ENCODE data around the gene IL3. TPM values are rescaled to one million over a fixed set of nuclear protein-coding genes. Genes with fewer than 3 reads are reported as not detected.

Gene IL3
- total RNA-seq, 1 experiment from 2014 or later = not detected

DNA sequence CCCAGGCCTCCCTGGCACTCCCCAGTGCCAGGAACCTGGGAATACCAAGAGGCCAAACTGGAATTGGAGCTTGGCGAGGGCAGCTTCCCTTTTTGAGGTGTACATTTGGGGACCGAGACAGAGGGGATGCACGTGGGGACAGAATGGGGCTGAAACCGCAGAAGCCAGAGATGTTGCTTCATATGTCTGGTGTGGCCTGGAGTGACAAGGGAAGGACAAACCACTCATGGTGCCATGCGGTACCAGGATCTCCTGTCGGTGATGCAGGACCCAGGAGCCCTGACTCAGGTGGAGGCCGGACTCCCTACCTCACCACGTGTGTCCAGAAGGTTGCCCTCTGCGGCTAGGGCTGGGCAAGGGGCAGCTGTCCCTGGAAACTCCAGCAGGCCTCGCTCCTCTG, 9.1 kb downstream of the IL3 start:
- intact Hi-C loops (cut with micrococcal nuclease; ENCODE audit: unreplicated experiment) (loop anchor here (10.0 kb wide), 2 partner anchors 305 to 425 kb away; partner anchors contain the start of gene IRF1), in situ Hi-C loops (cut with HindIII; ENCODE audit: low pct_unique_long_range_greater_than_20kb, low sequenced_read_pairs) (no loop called here)
- DNase-seq (ENCODE audit: low read depth, low spot score) (no peak), ATAC-seq (no peak)
- no peaks in the 10 kb centered on the region for H3K9me3 ChIP-seq (ENCODE audit: control insufficient read depth, insufficient read depth, low read depth, low read length)
- no peaks in the 10 kb centered on the region for H3K36me3 ChIP-seq (ENCODE audit: control insufficient read depth, insufficient read depth, low read length)
- H3K27ac ChIP-seq (ENCODE audit: low read length) = no peak overlapping the region
- no peaks in the 10 kb centered on the region for H3K27me3 ChIP-seq (ENCODE audit: control insufficient read depth, insufficient read depth, low read length)
- no TSS peak for BruUV-seq (replicated peaks)
- CTCF ChIA-PET = no interaction called here
- POLR2A ChIA-PET = no interaction called here
- TF ChIP-seq TCF7L2 (IDR thresholded peaks at IDR 0.05; ENCODE audit: low read depth, low read length) (no peak), REST (IDR thresholded peaks at IDR 0.05; ENCODE audit: insufficient read depth in 1 of 2, low read depth in 2 of 2, low read length in 1 of 2) (no peak), SIN3A (IDR thresholded peaks at IDR 0.05; ENCODE audit: borderline replicate concordance, insufficient read depth, low read depth, low read length) (no peak), POLR2AphosphoS5 (IDR thresholded peaks at IDR 0.05; ENCODE audit: low read depth, low read length) (no peak)
- TF ChIP-seq, protein P1, sequence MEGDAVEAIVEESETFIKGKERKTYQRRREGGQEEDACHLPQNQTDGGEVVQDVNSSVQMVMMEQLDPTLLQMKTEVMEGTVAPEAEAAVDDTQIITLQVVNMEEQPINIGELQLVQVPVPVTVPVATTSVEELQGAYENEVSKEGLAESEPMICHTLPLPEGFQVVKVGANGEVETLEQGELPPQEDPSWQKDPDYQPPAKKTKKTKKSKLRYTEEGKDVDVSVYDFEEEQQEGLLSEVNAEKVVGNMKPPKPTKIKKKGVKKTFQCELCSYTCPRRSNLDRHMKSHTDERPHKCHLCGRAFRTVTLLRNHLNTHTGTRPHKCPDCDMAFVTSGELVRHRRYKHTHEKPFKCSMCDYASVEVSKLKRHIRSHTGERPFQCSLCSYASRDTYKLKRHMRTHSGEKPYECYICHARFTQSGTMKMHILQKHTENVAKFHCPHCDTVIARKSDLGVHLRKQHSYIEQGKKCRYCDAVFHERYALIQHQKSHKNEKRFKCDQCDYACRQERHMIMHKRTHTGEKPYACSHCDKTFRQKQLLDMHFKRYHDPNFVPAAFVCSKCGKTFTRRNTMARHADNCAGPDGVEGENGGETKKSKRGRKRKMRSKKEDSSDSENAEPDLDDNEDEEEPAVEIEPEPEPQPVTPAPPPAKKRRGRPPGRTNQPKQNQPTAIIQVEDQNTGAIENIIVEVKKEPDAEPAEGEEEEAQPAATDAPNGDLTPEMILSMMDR (IDR thresholded peaks at IDR 0.05) = no peak
- H3K4me1 ChIP-seq (ENCODE audit: control insufficient read depth, insufficient read depth, low read length) = peaks cover 3% of the 10 kb centered on the region; the same call in 1 of the 2 replicates
- H3K4me3 ChIP-seq (ENCODE audit: low read depth in 2 of 2, low read length in 2 of 2) = no peak overlapping the region

- H3K9me3 ChIP-seq (ENCODE audit: control insufficient read depth, insufficient read depth, low read depth, low read length) = no peaks in the 10 kb centered on the region
- ChIA-PET CTCF (no interaction called here), POLR2A (no interaction called here)
- no peaks in the 10 kb centered on the region for H3K36me3 ChIP-seq (ENCODE audit: control insufficient read depth, insufficient read depth, low read length)
- no peak for ATAC-seq
- BruUV-seq (replicated peaks) = no TSS peak
- no peaks in the 10 kb centered on the region for H3K27me3 ChIP-seq (ENCODE audit: control insufficient read depth, insufficient read depth, low read length)
- peaks cover 3% of the 10 kb centered on the region; the same call in 1 of the 2 replicates for H3K4me1 ChIP-seq (ENCODE audit: control insufficient read depth, insufficient read depth, low read length)
- DNase-seq (ENCODE audit: low read depth, low spot score) = no peak
- intact Hi-C loops (cut with micrococcal nuclease; ENCODE audit: unreplicated experiment) (loop anchor here (10.0 kb wide), 2 partner anchors 305 to 425 kb away; partner anchors contain the start of gene IRF1), in situ Hi-C loops (cut with HindIII; ENCODE audit: low pct_unique_long_range_greater_than_20kb, low sequenced_read_pairs) (no loop called here)
- H3K4me3 ChIP-seq (ENCODE audit: low read depth in 2 of 2, low read length in 2 of 2) = no peak overlapping the region
- no peak for TF ChIP-seq POLR2AphosphoS5 (IDR thresholded peaks at IDR 0.05; ENCODE audit: low read depth, low read length)
- TF ChIP-seq, protein P1 (IDR thresholded peaks at IDR 0.05) = no peak
- no peak for TF ChIP-seq TCF7L2 (IDR thresholded peaks at IDR 0.05; ENCODE audit: low read depth, low read length)
- TF ChIP-seq REST (IDR thresholded peaks at IDR 0.05; ENCODE audit: insufficient read depth in 1 of 2, low read depth in 2 of 2, low read length in 1 of 2) = no peak
- TF ChIP-seq SIN3A (IDR thresholded peaks at IDR 0.05; ENCODE audit: borderline replicate concordance, insufficient read depth, low read depth, low read length) = no peak
- no peak overlapping the region for H3K27ac ChIP-seq (ENCODE audit: low read length)
Measured at GRCh38 chr5:132069994-132070393, 9.5 kb downstream of the IL3 start.

All from Panc1 (cell line).